GM18502 (cell line): ENCODE data around the gene SUN2.

Source experiments
- ATAC-seq: cut with Tn5 transposase; IDR thresholded peaks from one replicate; pipeline ENCODE4 v1.9.1; 2021; ENCODE audit warnings: mild to moderate bottlenecking; ENCODE audit not compliant: unreplicated experiment, poor library complexity

The SUN2 gene

DNA sequence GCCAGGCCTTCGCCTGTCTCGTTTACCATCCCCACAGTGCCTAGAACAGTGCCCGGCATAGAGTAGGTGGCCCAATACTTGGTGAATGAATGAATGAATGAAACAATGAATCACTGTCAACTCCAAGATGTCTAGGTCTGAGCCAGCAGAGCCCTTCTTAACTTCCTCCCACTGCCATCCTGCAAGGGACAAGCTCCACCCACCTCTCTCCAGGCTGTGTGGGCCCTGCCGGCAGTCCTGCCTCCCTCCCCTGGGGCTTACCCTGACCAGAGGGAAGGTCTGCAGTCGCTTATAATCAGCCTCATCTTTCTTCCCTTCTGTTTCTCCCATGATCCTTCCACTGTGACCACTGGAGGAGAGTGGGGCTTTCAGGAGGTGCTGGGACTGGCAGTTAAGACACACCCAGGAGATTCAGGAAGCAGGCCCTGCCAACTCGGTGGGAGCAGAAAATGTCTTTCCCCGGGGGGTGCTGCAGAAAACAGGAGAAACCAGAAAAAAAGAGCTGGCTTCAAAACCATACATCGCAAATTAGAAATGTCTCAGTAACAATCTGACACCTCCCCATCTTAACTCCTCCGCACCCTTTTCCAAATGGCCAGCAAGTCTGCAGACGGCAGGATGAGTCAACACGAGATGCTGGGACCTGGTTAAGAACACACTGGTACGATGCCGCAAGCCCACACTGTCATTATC is 26.8 kb upstream of the SUN2 start:
- no peak for ATAC-seq

- ATAC-seq, result no peak
These were observed 25.2 kb upstream of the SUN2 start for GRCh38 chr22:38781033-38781432.

GRCh38 chr22:38777087-38777671 is 21.4 kb upstream of the SUN2 start:
- no peak for ATAC-seq

DNA sequence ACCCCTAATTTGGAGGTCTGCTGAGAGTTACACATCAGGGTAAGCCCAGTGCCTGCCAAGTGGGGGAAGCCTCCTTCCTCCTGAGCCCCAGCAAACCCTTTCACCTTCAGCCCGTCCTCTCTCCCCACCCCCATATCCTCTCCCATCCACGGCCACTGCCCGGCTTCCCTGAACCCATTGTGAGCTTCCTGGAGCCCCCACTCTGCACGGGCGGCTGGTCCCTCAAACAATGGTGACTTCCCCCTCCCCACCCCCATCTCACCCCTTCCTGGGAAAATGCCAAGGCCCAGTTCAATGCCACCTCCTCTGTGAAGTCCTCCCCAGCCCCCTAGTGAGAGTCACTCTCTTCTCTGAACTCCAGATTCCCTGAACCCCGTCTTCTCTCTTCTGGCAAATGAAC is 20.3 kb upstream of the SUN2 start:
- ATAC-seq, result no peak

DNA sequence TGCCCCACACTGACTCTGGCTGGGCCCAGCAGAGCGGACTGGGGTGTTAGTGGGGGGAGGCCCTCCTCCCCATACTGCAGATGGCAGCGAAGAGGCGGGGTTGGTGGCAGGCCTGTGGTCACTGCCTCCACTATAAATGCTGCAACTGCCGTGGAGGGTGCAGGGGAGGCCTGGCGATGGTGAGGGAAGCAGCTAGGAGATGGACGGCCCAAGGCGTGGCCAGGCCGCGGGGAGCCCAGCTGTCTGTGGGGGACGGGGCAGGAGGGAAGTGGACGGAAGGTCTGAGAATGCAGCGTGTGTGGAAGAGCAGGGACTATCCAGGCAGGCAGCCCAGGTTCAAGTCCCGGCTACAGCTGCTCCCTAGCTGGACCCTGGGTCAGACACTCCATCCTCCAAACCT is 19.9 kb upstream of the SUN2 start:
- no peak for ATAC-seq

DNA sequence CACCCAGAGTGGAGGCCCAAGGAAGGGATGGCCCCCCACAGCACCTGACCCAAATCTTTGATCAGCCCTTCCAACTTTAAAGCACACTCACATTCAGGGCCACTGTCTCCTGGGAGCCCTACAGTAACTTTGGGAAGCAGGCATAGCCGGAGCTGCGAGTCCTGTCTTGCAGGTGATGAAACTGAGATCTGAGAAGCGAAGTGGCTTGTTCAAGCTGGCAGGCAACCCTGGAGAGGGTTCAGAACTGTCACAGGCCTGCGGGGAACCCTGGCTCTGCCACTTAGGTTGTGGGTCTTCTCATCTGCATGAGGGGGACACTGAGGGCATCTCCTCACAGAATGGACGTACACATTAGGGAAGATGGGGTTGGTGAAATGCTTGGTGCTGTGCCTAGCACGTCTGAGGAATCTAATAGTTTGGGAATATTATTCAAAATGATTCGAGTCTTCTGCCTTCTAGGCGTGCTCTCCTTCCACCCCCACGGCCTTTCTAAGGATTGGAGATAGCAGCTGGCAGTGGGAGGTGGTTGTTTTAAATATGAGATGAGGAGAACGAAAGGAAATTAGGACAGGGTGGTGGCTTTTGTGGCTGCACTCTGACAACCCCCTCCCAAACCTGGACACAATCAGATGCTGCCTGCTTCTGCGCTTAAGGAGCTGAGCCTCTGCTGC is 18.8 kb upstream of the SUN2 start:
- no peak for ATAC-seq

- no peak for ATAC-seq
These were observed 17.7 kb upstream of the SUN2 start for GRCh38 chr22:38773363-38773946.

GRCh38 chr22:38772623-38772873 is 16.8 kb upstream of the SUN2 start:
- ATAC-seq, result no peak

DNA sequence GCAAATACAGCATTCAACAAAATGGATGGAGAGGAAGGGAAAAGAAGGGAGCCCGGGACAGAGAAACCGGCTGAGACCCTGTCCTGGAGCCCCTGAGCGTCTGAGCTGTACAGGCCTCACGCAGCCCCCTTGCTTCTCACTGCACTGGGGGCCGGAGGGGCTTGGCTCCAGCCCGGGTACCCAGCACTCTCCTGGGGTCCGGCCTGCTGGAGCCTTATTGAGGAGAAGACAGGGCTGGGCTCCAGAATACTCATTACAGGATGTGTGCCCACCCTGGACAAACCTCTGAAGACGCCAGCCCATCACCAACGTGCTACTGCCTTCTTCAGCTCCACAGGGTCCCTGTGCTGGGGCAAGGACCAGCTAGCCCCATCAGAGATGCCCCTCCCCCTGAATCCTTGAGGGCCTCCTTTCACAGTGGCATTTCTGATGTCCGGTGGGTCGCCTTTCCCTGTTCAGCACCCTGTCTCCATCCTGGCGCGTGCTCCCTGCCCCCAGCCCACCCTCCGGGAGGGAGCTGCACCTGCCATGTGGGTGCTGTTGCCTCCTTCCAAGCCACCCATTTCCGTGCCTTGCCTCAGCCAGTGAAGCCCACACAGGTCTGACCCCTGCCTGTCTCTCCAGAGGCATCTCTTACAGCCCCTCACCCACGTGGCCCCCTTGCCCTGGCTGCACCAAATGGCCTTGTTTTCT is 14.6 kb upstream of the SUN2 start:
- no peak for ATAC-seq

DNA sequence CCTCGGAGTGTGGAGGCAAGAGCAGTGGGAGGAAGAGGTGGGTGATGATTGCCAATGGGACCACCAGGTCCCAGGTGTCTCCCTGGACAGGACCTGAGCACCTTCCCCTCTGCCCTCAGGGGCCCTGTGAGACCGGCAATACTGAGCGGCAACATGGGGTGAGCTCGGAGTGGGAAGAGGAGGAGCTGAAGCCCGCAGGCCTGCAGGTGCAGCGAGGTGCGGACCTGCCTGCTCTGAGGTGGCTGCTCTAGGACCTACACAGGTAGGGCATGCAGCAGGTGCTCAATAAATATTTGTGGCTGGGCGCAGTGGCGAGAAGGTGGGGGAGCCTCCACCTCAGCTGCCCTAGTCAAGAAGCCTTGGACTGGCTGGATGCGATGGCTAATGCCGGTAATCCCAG is 12.2 kb upstream of the SUN2 start:
- no peak for ATAC-seq

DNA sequence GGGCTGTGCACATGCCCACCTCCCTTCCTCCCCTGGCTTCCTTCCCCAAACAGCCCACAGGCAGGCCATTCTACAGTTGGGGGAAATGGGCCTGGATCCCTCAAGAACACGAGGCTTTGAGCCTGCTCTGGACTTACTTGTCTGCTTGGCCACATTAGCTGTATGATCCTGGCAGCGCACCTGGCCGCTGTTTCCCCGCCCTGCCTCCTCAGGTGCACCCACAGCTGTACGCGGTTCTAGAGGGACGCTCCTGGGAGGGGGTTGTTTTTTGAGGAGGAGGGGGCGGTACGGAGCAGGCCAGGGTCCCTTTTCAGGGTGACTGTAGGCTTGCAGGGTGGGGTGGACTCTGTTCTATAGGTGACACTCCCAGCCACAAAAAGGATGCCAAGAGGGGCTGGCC is 11.5 kb upstream of the SUN2 start:
- ATAC-seq, result no peak

DNA sequence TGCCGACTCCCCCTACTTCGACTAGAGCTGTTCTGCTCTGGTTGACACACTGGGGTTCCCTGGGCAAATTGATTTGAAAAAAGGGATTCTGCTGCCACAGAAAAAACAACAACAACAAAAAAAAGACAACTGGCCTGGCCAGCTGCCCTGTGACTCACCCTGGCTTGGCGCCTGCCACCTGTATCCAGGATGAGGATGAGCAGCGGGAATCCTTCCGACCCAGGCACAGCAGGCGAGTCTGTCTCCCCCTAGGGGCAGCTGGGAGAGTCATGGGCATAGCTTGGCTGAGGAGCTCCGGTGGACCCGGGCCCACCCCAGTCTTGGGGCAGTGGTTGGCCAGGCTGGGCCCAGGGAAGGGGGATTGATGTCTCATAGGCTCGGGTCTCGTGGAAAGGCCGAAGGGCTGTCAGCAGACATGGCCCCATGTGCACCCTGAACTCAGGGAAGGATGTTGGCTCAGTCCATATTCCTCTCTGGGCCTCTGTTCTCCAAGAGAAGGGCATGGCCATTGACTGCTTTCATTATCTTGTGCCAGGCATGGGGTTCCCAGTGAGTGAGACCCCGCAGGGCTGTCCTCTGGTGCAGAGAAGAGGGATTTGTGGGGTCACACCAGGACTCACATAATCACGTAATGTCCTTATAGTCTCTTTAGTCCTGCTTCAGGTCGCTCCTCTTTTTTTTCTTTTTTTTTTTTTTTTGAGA is 10.4 kb upstream of the SUN2 start:
- no peak for ATAC-seq

GRCh38 chr22:38762551-38762983 is 6.8 kb upstream of the SUN2 start:
- no peak for ATAC-seq

DNA sequence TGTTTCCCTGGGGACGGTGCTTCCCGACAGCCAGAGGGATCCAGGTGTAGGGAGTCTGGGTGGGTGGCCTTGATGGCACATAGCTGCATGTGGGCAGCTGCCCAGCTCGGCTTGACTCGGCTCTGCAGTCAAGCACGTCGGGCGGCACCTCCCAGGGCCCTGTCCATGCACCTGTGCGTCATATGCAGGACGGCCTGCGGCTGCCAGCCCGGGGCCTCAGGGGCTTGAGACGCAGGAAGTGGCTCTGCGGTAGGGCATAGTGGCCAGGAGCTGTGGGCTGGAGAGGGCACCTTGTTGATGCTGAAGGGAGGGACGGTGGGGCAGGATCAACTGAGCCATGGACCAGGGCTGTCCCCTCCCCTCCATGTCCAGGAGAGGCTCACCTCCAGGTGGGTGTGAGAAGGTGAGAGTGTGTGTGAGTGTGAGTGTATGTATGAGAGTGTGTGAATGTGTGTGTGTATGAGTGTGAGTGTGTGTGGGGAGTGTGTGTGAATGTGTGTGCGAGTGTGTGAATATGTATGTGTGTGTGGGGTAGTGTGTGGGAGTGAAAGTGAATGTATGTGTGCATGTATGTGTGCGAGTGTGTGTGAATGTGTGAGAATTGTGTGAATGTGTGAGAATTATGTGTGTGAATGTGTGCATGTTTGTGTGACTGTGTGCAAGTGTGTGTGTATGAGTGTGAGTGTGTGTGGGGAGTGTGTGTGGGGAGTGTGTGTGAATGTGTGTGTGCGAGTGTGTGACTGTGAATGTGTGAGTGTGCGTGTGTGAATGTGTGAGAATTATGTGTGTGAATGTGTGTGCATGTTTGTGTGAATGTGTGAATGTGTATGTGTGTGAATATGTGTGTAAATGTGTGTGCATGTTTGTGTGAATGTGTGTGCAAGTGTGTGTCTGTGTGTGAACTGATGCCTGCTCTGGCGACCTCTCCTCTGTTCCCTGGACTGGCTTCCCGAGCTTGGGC is 5.7 kb upstream of the SUN2 start:
- no peak for ATAC-seq

- no peak for ATAC-seq
These were observed 4.8 kb upstream of the SUN2 start for GRCh38 chr22:38760477-38761201.

DNA sequence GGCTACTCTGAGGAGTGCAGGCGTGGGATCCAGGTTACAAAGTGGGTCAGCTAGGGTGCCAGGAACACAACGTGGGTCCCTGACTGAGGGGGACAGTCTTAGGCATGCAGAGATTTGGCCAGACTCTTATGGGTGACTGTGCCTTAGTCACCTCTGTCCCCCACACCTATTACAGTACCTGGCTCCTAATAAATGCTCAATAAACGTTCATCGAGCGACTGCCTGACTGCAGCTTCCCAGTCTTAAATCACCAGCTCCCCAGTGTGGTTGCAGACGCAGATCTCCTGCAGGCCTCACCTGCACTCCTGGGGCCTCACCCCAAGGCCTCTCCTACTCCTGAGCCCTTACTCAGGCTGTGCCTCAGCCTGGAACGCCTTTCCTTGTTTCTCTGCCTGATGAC is 3.2 kb upstream of the SUN2 start:
- ATAC-seq, result no peak

DNA sequence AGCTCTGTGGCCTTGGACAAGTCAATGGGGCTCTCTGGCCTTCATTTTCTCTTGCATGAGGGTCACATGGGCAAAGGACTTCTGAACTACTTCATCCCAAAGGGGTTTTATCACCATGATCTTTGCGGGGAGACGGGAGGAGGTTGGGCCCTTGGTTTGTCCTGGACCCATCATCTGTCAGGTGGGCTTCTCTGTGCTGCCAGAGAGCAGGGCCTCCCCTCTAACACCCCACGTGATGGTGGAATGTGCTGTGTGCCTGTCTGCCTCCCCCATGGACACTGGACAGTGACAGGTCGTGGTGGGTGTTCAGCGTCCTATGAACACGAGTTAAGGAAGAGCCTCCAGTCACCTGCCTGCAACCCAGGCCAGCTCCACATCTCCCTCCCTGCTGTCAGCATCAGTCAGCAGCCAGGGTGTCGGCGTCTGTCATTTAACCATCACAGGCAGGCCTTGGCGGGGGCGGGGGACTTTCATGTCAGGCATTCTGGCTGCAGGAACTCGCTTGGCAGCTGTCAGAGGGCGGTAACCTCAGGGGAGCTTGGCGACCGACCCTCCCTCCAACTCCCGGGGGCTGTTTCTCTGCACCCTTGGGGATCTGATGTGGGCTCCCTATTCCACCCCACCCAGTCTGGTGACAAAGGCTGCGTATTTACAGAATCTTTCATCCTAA is 2.6 kb upstream of the SUN2 start:
- no peak for ATAC-seq

DNA sequence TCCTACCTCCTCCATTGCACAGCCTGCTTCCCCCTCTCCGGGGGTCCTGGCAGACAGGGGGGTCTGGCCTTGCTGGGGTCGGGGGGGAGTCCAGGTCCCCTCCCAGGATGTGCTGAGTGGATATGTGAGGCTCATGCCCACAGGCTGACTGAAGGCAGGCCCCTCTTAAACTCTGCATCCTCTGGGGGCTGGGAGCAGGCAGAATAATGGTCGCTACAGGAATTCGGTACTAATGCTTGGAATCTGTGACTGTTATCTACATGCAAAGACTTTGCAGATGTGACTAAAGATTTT is 1.6 kb upstream of the SUN2 start:
- ATAC-seq, result no peak
